ENCODE data around the gene RAPGEFL1. TPM values are rescaled to one million over a fixed set of nuclear protein-coding genes. Genes with fewer than 3 reads are reported as not detected.

Gene RAPGEFL1
- total RNA-seq, 1 donor from 2014 or later, result 3.7 TPM

DNA sequence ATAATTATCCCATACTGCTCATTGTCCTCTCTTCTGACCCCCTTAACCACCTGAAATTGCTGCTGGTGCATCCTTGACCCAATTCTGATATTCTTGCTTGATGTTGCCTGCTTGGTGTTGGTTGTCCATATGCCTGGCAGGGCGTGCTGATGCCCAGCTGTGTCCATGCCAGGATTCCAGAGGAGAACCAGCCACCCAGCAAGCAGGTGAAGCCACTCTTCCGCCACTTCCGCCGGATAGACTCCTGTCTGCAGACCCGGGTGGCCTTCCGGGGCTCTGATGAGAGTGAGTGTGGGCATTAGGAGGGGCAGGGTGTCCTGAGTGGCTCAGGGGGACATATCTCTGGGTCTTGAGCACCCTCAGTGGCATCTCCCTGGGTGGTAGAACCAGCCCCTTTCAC lies 11.4 kb downstream of the RAPGEFL1 start:
- H3K27me3 ChIP-seq (ENCODE audit: low read depth), result no peaks in the 10 kb centered on the region
- intact Hi-C loops (cut with micrococcal nuclease), result no loop called here
- no peak overlapping the region for H3K27ac ChIP-seq (replicated peaks)
- peaks cover 17% of the 10 kb centered on the region for H3K4me1 ChIP-seq
- peaks cover 10% of the 10 kb centered on the region for H3K36me3 ChIP-seq
- TF ChIP-seq, protein P1, sequence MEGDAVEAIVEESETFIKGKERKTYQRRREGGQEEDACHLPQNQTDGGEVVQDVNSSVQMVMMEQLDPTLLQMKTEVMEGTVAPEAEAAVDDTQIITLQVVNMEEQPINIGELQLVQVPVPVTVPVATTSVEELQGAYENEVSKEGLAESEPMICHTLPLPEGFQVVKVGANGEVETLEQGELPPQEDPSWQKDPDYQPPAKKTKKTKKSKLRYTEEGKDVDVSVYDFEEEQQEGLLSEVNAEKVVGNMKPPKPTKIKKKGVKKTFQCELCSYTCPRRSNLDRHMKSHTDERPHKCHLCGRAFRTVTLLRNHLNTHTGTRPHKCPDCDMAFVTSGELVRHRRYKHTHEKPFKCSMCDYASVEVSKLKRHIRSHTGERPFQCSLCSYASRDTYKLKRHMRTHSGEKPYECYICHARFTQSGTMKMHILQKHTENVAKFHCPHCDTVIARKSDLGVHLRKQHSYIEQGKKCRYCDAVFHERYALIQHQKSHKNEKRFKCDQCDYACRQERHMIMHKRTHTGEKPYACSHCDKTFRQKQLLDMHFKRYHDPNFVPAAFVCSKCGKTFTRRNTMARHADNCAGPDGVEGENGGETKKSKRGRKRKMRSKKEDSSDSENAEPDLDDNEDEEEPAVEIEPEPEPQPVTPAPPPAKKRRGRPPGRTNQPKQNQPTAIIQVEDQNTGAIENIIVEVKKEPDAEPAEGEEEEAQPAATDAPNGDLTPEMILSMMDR (IDR thresholded peaks at IDR 0.05; ENCODE audit: borderline replicate concordance), result no peak
- no peak overlapping the region for H3K4me3 ChIP-seq
- no peaks in the 10 kb centered on the region for H3K9me3 ChIP-seq (replicated peaks)
- no peak for DNase-seq

DNA sequence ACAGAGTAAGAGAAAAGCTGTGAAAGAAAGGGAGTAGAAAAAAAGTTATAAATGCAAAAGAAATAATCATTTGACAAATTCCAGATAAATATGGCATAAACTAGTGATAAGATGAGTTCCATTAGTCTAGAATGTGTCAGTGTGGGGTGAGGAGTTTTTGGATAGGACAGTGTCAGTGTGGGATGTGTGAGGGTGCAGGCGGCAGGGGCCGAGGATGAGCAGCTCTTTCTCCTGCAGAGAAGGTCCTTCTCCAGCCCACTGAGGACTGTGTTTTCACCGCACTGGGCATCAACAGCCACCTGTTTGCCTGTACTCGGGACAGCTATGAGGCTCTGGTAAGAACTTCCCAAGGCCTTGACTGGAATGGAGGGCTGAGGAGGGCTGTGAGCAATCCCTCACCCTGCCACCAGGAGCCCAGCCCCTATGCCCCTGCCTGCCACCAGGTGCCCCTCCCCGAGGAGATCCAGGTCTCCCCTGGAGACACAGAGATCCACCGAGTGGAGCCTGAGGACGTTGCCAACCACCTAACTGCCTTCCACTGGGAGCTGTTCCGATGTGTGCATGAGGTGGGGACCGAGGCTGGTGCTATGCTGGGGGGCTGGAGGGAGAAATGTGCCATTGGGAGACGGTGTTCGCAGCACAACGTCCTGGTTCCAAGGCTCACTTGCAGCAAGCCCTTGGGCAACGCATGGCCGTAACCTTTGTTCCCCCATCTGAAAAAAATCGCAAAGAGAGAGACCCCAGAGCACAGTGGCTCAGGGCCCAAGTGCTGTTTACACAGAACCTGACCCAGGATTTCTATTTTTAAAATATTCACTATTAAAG lies 13.1 kb downstream of the RAPGEFL1 start:
- peak overlapping the region; percentile 66 for H3K27ac ChIP-seq (replicated peaks)
- peak overlapping the region; percentile 74 for H3K4me3 ChIP-seq
- no peak for DNase-seq
- H3K36me3 ChIP-seq, result peaks cover 10% of the 10 kb centered on the region
- no peaks in the 10 kb centered on the region for H3K27me3 ChIP-seq (ENCODE audit: low read depth)
- peaks cover 17% of the 10 kb centered on the region for H3K4me1 ChIP-seq
- intact Hi-C loops (cut with micrococcal nuclease), result no loop called here
- TF ChIP-seq, protein P1 (IDR thresholded peaks at IDR 0.05; ENCODE audit: borderline replicate concordance), result no peak
- no peaks in the 10 kb centered on the region for H3K9me3 ChIP-seq (replicated peaks)

- H3K27ac ChIP-seq (replicated peaks), result peak overlapping the region; percentile 66
- peaks cover 10% of the 10 kb centered on the region for H3K36me3 ChIP-seq
- peak; percentile 77 for DNase-seq
- H3K4me1 ChIP-seq, result peaks cover 17% of the 10 kb centered on the region
- no peaks in the 10 kb centered on the region for H3K9me3 ChIP-seq (replicated peaks)
- TF ChIP-seq, protein P1 (IDR thresholded peaks at IDR 0.05; ENCODE audit: borderline replicate concordance), result peak; percentile 73
- H3K27me3 ChIP-seq (ENCODE audit: low read depth), result no peaks in the 10 kb centered on the region
- H3K4me3 ChIP-seq, result peak overlapping the region; percentile 74
- intact Hi-C loops (cut with micrococcal nuclease), result no loop called here
These were observed 14.3 kb downstream of the RAPGEFL1 start for GRCh38 chr17:40191237-40192208.

- H3K4me1 ChIP-seq, result peaks cover 17% of the 10 kb centered on the region
- TF ChIP-seq, protein P1 (IDR thresholded peaks at IDR 0.05; ENCODE audit: borderline replicate concordance), result no peak
- H3K9me3 ChIP-seq (replicated peaks), result no peaks in the 10 kb centered on the region
- intact Hi-C loops (cut with micrococcal nuclease), result no loop called here
- no peak for DNase-seq
- no peak overlapping the region for H3K4me3 ChIP-seq
- H3K27ac ChIP-seq (replicated peaks), result no peak overlapping the region
- no peaks in the 10 kb centered on the region for H3K27me3 ChIP-seq (ENCODE audit: low read depth)
- peaks cover 10% of the 10 kb centered on the region for H3K36me3 ChIP-seq
These were observed 15.7 kb downstream of the RAPGEFL1 start for GRCh38 chr17:40192961-40193360.

DNA sequence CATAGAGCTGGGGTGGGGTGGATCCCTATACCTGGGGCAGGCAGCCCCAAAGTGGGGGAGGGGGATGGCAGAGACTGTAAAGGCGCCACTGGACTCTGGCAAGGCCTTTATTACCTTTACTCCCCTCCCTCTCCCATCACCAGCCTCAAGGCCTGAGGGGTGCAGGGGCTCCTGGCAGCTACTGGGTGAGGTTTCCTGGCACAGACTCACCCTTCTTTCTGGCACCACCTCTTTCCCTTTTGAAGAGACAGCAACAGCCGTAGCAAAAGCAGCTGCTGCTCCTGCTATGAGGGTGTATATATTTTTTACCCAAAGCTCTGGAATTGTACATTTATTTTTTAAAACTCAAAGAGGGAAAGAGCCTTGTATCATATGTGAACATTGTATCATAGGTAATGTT lies 17.6 kb downstream of the RAPGEFL1 start:
- no peaks in the 10 kb centered on the region for H3K9me3 ChIP-seq (replicated peaks)
- no peak overlapping the region for H3K4me3 ChIP-seq
- TF ChIP-seq, protein P1 (IDR thresholded peaks at IDR 0.05; ENCODE audit: borderline replicate concordance), result no peak
- intact Hi-C loops (cut with micrococcal nuclease), result no loop called here
- H3K27me3 ChIP-seq (ENCODE audit: low read depth), result peaks cover under 1% of the 10 kb centered on the region
- DNase-seq, result no peak
- peaks cover 4% of the 10 kb centered on the region for H3K36me3 ChIP-seq
- H3K27ac ChIP-seq (replicated peaks), result no peak overlapping the region
- peaks cover 17% of the 10 kb centered on the region for H3K4me1 ChIP-seq

Data from left ventricle myocardium inferior (tissue), 1 donor.